Left ventricle myocardium inferior (tissue), 1 donor: ENCODE measurements around the gene RNASE12. TPM values are rescaled to one million over a fixed set of nuclear protein-coding genes. Genes with fewer than 3 reads are reported as not detected.

Source experiments
- DNase-seq: peaks from one replicate; pipeline ENCODE4 v3.0.0-alpha.2; 2020
- H3K27ac ChIP-seq: fragments of 200-600 bp; replicated peaks from 2 replicates; pipeline ENCODE4 v1.8.0; 2021
- H3K27me3 ChIP-seq: fragments of 200-600 bp; 2 replicates; pipeline ENCODE4 v1.8.0; 2021; ENCODE audit warnings: low read depth
- H3K36me3 ChIP-seq: fragments of 200-600 bp; 2 replicates; pipeline ENCODE4 v1.8.0; 2021
- H3K4me1 ChIP-seq: fragments of 200-600 bp; 2 replicates; pipeline ENCODE4 v1.8.0; 2021
- H3K4me3 ChIP-seq: fragments of 200-600 bp; 2 replicates; pipeline ENCODE4 v1.8.0; 2021; ENCODE audit warnings: mild to moderate bottlenecking, moderate library complexity
- H3K9me3 ChIP-seq: fragments of 200-600 bp; replicated peaks from 2 replicates; pipeline ENCODE4 v1.8.0; 2021
- intact Hi-C: fragments of 100-400 bp; cut with micrococcal nuclease; formaldehyde crosslinking; loops from one replicate; pipeline ENCODE4 v1.11.0; 2022
- total RNA-seq: library from RNA; stranded (reverse); fragmentation: NEBNext Ultra II Directional; extraction: Animal tissue kit (Norgen Biotek cat#: 25700); gene quantifications from one replicate; pipeline ENCODE4 v1.2.1, GENCODE V29; 2021
- TF ChIP-seq, protein P1 (sequence below): fragments of 200-600 bp; IDR thresholded peaks from 2 replicates; pipeline ENCODE4 v1.8.0; 2021; ENCODE audit warnings: antibody characterized with exemption, mild to moderate bottlenecking, borderline replicate concordance
- donor health status: DM: no; HTN: yes; CAD: no; lungs with severe emphysema.

RNASE12 gene
- total RNA-seq, 1 donor from 2014 or later: not detected

DNA sequence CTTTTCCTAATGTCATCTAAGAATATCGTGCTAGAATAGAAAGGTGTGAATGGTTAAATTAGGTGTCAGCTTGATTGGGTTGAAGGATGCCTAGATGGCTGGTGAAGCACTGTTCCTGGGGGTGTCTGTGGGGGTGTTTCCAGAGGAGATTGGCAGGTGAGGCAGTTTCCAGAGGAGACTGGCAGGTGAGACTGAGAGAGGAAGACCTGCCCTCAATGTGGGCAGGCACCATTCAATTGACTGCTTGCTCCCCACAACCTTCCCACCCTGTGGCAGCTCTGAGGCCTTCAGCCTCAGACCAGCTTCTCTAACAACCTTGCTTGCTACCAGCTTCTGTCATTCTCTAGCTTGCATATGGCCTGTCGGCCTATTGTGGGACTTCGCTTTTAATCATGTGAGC is 39.6 kb downstream of the RNASE12 start:
- TF ChIP-seq, protein P1, sequence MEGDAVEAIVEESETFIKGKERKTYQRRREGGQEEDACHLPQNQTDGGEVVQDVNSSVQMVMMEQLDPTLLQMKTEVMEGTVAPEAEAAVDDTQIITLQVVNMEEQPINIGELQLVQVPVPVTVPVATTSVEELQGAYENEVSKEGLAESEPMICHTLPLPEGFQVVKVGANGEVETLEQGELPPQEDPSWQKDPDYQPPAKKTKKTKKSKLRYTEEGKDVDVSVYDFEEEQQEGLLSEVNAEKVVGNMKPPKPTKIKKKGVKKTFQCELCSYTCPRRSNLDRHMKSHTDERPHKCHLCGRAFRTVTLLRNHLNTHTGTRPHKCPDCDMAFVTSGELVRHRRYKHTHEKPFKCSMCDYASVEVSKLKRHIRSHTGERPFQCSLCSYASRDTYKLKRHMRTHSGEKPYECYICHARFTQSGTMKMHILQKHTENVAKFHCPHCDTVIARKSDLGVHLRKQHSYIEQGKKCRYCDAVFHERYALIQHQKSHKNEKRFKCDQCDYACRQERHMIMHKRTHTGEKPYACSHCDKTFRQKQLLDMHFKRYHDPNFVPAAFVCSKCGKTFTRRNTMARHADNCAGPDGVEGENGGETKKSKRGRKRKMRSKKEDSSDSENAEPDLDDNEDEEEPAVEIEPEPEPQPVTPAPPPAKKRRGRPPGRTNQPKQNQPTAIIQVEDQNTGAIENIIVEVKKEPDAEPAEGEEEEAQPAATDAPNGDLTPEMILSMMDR: no peak
- Histone ChIP-seq H3K4me1 (no peaks in the 10 kb centered on the region), H3K9me3 (no peaks in the 10 kb centered on the region), H3K36me3 (no peaks in the 10 kb centered on the region), H3K4me3 (no peak overlapping the region), H3K27me3 (peaks cover 12% of the 10 kb centered on the region), H3K27ac (no peak overlapping the region)
- intact Hi-C loops: no loop called here
- no peak for DNase-seq

DNA sequence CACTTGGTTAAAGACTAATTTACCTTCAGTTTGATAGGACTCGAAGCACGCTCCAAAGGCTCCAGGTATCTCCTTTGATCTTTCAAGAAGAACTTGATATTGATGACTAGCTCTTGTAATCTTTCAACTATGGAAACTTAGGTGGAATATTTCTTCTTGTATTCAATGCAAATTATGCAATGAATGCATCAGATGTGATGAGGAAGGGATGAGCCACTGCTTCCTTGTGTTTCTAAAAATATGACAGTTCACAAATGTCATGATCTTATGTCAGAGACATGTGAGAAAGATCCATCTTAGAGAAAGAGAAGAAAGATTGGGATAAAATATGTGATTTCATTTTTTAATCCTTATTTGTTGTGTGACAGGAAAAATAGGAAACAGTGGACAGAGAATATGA is 40.2 kb downstream of the RNASE12 start:
- TF ChIP-seq, protein P1: no peak
- peaks cover 12% of the 10 kb centered on the region for H3K27me3 ChIP-seq
- H3K9me3 ChIP-seq: no peaks in the 10 kb centered on the region
- H3K36me3 ChIP-seq: no peaks in the 10 kb centered on the region
- intact Hi-C loops: no loop called here
- no peaks in the 10 kb centered on the region for H3K4me1 ChIP-seq
- DNase-seq: no peak
- H3K4me3 ChIP-seq: no peak overlapping the region
- no peak overlapping the region for H3K27ac ChIP-seq

DNA sequence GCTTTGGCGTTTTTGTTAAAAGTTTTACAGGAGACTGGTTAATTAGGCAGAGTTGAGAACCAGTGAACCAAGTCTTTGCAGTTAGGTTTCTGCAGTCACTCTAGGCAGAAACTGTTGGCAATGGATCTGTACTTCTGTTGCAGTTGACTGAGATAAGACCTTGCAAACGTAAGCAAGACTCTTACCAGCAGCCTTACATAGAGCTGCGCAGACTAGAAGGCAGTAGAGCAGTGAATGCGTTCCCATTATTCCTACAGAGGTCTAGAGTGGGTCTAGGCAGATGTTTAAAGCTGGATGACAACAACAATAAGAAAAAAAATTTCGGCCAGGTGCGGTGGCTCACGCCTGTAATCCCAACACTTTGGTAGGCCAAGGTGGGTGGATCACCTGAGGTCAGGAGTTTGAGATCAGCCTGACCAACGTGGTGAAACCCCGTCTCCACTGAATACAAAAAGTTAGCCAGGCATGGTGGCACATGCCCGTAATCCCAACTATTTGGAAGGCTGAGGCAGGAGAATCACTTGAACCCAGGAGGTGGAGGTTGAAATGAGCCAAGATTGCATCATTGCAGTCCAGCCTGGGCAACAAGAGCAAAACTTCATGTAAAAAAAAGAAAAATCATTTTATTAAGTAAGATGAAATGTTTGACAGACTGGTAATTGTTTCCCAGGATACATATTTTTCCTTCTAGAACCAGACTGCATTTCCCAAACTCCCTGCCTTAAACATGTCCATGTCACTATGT is 42.6 kb downstream of the RNASE12 start:
- no peak for DNase-seq
- Histone ChIP-seq H3K27ac (no peak overlapping the region), H3K4me3 (no peak overlapping the region), H3K9me3 (no peaks in the 10 kb centered on the region), H3K27me3 (peaks cover 4% of the 10 kb centered on the region), H3K4me1 (no peaks in the 10 kb centered on the region), H3K36me3 (no peaks in the 10 kb centered on the region)
- intact Hi-C loops: no loop called here
- TF ChIP-seq, protein P1: no peak

DNA sequence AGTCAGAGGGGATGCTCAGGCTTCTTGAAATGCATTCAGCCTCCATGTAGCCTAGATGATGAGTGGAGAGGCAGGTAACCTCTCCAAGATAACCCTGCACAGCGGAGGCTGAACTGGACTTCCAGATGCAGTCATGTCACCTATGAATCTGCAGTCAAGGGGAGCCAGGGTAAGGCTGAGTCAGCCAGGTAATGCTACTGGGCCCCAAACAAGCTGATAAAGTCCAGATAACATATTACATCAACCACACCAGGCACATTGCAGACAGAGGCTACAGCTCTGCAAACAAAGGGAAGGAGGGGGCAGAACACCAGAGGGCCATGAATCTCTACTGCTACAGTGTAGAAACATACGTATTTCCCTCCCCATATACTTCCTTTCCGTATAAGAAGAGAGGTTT is 44.3 kb downstream of the RNASE12 start:
- TF ChIP-seq, protein P1: no peak
- no peaks in the 10 kb centered on the region for H3K9me3 ChIP-seq
- no peak for DNase-seq
- peaks cover 4% of the 10 kb centered on the region for H3K27me3 ChIP-seq
- intact Hi-C loops: no loop called here
- no peak overlapping the region for H3K4me3 ChIP-seq
- H3K4me1 ChIP-seq: no peaks in the 10 kb centered on the region
- H3K27ac ChIP-seq: no peak overlapping the region
- no peaks in the 10 kb centered on the region for H3K36me3 ChIP-seq

Other genes with a start within 250 kb of the RNASE12 start
- gene PARP2, start 247.7 kb downstream of the RNASE12 start, total RNA-seq: 15.6 TPM
- 9.7 TPM for gene TEP1, start 177.9 kb downstream of the RNASE12 start, total RNA-seq
- gene KLHL33, start 155.2 kb downstream of the RNASE12 start, total RNA-seq: 0.33 TPM
- gene OSGEP, start 136.6 kb downstream of the RNASE12 start, total RNA-seq: 19.4 TPM
- 75.0 TPM for gene APEX1, start 136.2 kb downstream of the RNASE12 start, total RNA-seq
- 19.7 TPM for gene PIP4P1, start 129.9 kb downstream of the RNASE12 start, total RNA-seq
- 6.4 TPM for gene PNP, start 122.0 kb downstream of the RNASE12 start, total RNA-seq
- gene RNASE10, start 85.8 kb downstream of the RNASE12 start, total RNA-seq: not detected
- not detected for gene RNASE9, start 30.3 kb downstream of the RNASE12 start, total RNA-seq
- not detected for gene RNASE11, start 3.4 kb downstream of the RNASE12 start, total RNA-seq
- gene OR6S1, start 50.3 kb upstream of the RNASE12 start, total RNA-seq: not detected
- 9.0 TPM for gene RNASE4, start 93.2 kb upstream of the RNASE12 start, total RNA-seq
- 3.7 TPM for gene ANG, start 97.4 kb upstream of the RNASE12 start, total RNA-seq
- not detected for gene EDDM3A, start 154.5 kb upstream of the RNASE12 start, total RNA-seq
- not detected for gene EDDM3B, start 177.0 kb upstream of the RNASE12 start, total RNA-seq
- 5.7 TPM for gene RNASE6, start 189.9 kb upstream of the RNASE12 start, total RNA-seq
- 294 TPM for gene RNASE1, start 211.5 kb upstream of the RNASE12 start, total RNA-seq